AG10803 (cell line): Measurements from ENCODE around the gene RNF166.
A peak's percentile ranks its signal among the peaks of the same experiment; 100 is the strongest.

Experiments
- DNase-seq: peaks from one replicate; pipeline ENCODE4 v3.0.0; 2010; ENCODE audit warnings: low read depth
- H3K4me3 ChIP-seq: 2 replicates; pipeline ENCODE4 v1.5.1; 2011; ENCODE audit warnings: mild to moderate bottlenecking, low read length, control low read depth
- CTCF ChIP-seq: conservative IDR thresholded peaks from 2 replicates; pipeline ENCODE4 v1.5.1; 2011; ENCODE audit warnings: mild to moderate bottlenecking, low read length, control low read depth, inconsistent platforms

RNF166 gene

GRCh38 chr16:88706229-88706964 is at the start of gene RNF166, which contains the start of gene CTU2:
Gene RNF166 (minus strand): TSS chr16:88706408. CDS start chr16:88706325, 83 bp downstream.
Gene CTU2 (plus strand): TSS chr16:88706503. CDS start chr16:88706531, 28 bp downstream.
- DNase-seq, result peak; percentile 79
- H3K4me3 ChIP-seq, result peak within 1 kb of the TSS; percentile 96
- TF ChIP-seq CTCF, result no peak

GRCh38 chr16:88754912-88755744 is 48.9 kb upstream of the RNF166 start:
- peak; percentile 46 for TF ChIP-seq CTCF
- H3K4me3 ChIP-seq, result no peak overlapping the region
- peak; percentile 60 for DNase-seq

GRCh38 chr16:88754109-88754911 is 48.1 kb upstream of the RNF166 start:
- no peak for DNase-seq
- TF ChIP-seq CTCF, result no peak
- no peak overlapping the region for H3K4me3 ChIP-seq

- no peak overlapping the region for H3K4me3 ChIP-seq
- no peak for TF ChIP-seq CTCF
- no peak for DNase-seq
Measured at GRCh38 chr16:88753602-88754001, 47.4 kb upstream of the RNF166 start.

- H3K4me3 ChIP-seq, result no peak overlapping the region
- DNase-seq, result no peak
- TF ChIP-seq CTCF, result no peak
Measured at GRCh38 chr16:88753191-88753590, 47.0 kb upstream of the RNF166 start.

GRCh38 chr16:88752386-88753002 is 46.3 kb upstream of the RNF166 start:
- H3K4me3 ChIP-seq, result no peak overlapping the region
- DNase-seq, result no peak
- TF ChIP-seq CTCF, result no peak
